Measurements from ENCODE around the gene ZNF394.

Gene ZNF394

GRCh38 chr7:99449326-99449725 lies 50.8 kb downstream of the ZNF394 start:
- DNase-seq (ENCODE audit: low read depth) = no peak

DNA sequence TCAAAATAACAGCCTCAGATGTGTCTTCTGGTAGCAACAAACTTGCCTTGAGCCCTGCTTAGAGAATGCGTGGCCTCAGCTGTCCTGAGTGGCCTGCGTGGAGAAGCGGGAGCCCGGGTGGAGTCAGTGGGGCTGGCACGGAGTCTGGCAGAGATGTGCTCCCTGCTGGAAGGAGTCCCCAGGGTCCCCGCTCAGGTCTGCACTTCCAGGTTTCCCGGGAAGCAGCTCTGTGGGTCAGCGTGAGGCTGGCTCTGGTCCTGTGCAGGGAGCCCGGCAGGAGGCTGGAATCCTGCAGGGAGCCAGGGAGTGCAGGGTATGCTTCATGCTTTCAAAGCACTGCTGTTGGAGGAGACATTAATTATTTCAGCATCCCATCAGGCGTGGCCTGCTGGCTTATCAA lies 51.2 kb downstream of the ZNF394 start:
- DNase-seq (ENCODE audit: low read depth) = no peak

- DNase-seq (ENCODE audit: low read depth) = no peak
Observed at GRCh38 chr7:99447943-99448342, 52.1 kb downstream of the ZNF394 start.

GRCh38 chr7:99446096-99446495 lies 54.0 kb downstream of the ZNF394 start:
- DNase-seq (ENCODE audit: low read depth) = no peak

Measured in non-pigmented ciliary epithelial cell (primary cell).